Measurements from ENCODE around the gene RSKR. TPM values are rescaled to one million over a fixed set of nuclear protein-coding genes. Genes with fewer than 3 reads are reported as not detected.
"Not testable (repeated sequence)": the region's sequence is repeated elsewhere in the genome, so short reads cannot be mapped to it uniquely, and the experiment has no call there.

RSKR gene, protein sequence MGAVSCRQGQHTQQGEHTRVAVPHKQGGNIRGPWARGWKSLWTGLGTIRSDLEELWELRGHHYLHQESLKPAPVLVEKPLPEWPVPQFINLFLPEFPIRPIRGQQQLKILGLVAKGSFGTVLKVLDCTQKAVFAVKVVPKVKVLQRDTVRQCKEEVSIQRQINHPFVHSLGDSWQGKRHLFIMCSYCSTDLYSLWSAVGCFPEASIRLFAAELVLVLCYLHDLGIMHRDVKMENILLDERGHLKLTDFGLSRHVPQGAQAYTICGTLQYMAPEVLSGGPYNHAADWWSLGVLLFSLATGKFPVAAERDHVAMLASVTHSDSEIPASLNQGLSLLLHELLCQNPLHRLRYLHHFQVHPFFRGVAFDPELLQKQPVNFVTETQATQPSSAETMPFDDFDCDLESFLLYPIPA
- polyA plus RNA-seq (2013): 9.8 TPM

DNA sequence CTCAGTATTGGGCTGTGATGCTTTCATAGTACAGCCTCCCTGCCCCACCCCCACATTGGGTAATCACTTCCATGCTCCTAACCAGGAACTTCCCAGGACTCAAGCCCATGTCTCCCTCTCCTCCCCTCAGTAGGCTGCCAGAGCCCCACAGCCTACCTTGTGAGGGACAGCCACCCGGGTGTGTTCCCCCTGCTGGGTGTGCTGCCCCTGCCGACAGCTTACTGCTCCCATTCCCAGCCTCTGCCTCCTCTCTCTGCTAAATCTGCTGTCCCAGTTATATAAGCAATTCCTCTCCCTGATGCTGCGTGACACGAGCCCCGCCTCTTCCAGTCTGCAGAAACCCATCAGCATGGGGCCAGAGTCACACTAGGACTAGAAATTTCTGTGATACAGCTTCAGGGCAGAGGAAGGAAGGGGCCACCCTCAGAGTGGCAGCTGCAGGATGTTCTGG lies at the start of gene RSKR:
Gene RSKR (minus strand): TSS at position 255 of the 451 bp plus-strand sequence. CDS start 24 bp downstream, at position 231.
- POLR2A ChIA-PET: interaction anchor here (0.5 kb wide), 1 partner anchor 179 kb away, joined by 6 read pairs; no protein-coding TSS in a partner anchor
- WGBS (ENCODE audit: insufficient coverage): 16% methylated on average over 2 of the region's 5 CpGs
- Histone ChIP-seq H3K4me1 (ENCODE audit: control extremely low read depth in 1 of 4, control insufficient read depth in 4 of 4, insufficient read depth in 4 of 4, low read length in 3 of 4) (peaks cover 11 to 30% (median 26%) of the 10 kb centered on the region in 4 experiments), H3K4me3 (ENCODE audit: control insufficient read depth in 1 of 7, extremely low read depth in 1 of 7, insufficient read depth in 4 of 7, low read depth in 2 of 7, low read length in 6 of 7) (peak within 1 kb of the TSS in 3 of 7 experiments; percentile 4 to 31 (median 21)), H3K27me3 (replicated peaks in 2 of 5; ENCODE audit: control insufficient read depth in 4 of 5, insufficient read depth in 5 of 5, low read length in 4 of 5) (no peaks in the 10 kb centered on the region), H3K9me3 (ENCODE audit: control extremely low read depth in 1 of 5, control insufficient read depth in 4 of 5, insufficient read depth in 2 of 5, low read depth in 1 of 5, low read length in 4 of 5) (no peaks in the 10 kb centered on the region), H3K27ac (ENCODE audit: insufficient read depth in 1 of 2, low read depth in 1 of 2, low read length in 2 of 2, poor library complexity in 1 of 2, severe bottlenecking in 2 of 2) (no peak within 1 kb of the TSS), H3K36me3 (ENCODE audit: control insufficient read depth in 4 of 4, insufficient read depth in 4 of 4, low read length in 3 of 4) (peaks cover 29 to 90% (median 55%) of the 10 kb centered on the region in 4 experiments)
- CTCF ChIA-PET: interaction anchor here (0.8 to 4.1 kb wide), 6 partner anchors 10 to 118 kb away, joined by 3 to 32 read pairs (median 7); no protein-coding TSS in a partner anchor
- DNase-seq: peak; percentile 31 to 84 (median 78)

DNA sequence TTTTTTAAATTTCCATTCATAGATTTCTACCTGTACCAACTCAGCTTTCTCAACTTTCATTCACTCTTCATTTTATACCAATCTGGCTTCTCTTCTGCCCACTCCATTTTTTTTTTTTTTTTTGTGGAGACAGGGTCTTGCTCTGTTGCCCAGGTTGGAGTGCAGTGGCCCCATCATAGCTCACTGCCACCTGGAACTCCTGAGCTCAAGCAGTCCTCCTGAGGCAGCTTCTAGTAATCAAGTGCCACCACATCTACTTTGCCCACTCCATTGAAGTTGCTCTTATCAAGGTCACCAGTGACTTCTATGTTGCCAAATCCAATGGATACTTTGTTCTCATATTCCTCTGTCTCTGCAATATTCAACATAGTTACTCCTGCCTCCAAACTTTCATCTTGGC lies 49.7 kb upstream of the RSKR start:
- peaks cover 7 to 23% (median 19%) of the 10 kb centered on the region in 4 experiments for H3K4me1 ChIP-seq (ENCODE audit: control extremely low read depth in 1 of 4, control insufficient read depth in 4 of 4, insufficient read depth in 4 of 4, low read length in 3 of 4)

GRCh38 chr17:28662527-28662829 lies 48.5 kb upstream of the RSKR start:
- Histone ChIP-seq H3K9me3 (ENCODE audit: control extremely low read depth in 1 of 5, control insufficient read depth in 4 of 5, insufficient read depth in 2 of 5, low read depth in 1 of 5, low read length in 4 of 5) (no peaks in the 10 kb centered on the region), H3K27ac (ENCODE audit: insufficient read depth in 1 of 2, low read depth in 1 of 2, low read length in 2 of 2, poor library complexity in 1 of 2, severe bottlenecking in 2 of 2) (peak overlapping the region; percentile 99 to 100), H3K4me3 (ENCODE audit: control insufficient read depth in 1 of 7, extremely low read depth in 1 of 7, insufficient read depth in 4 of 7, low read depth in 2 of 7, low read length in 6 of 7) (peak overlapping the region; percentile 90 to 100 (median 96)), H3K36me3 (ENCODE audit: control insufficient read depth in 4 of 4, insufficient read depth in 4 of 4, low read length in 3 of 4) (peaks cover 2 to 33% (median 8%) of the 10 kb centered on the region in 4 experiments), H3K4me1 (ENCODE audit: control extremely low read depth in 1 of 4, control insufficient read depth in 4 of 4, insufficient read depth in 4 of 4, low read length in 3 of 4) (peaks cover 7 to 23% (median 19%) of the 10 kb centered on the region in 4 experiments), H3K27me3 (replicated peaks in 2 of 5; ENCODE audit: control insufficient read depth in 4 of 5, insufficient read depth in 5 of 5, low read length in 4 of 5) (no peaks in the 10 kb centered on the region)
- DNase-seq: no peak
- 0% methylated on average over 6 of the region's 10 CpGs for WGBS (ENCODE audit: insufficient coverage)
- ChIA-PET POLR2A (interaction anchor here (0.6 to 4.5 kb wide), 6 partner anchors 9 to 206 kb away, joined by 3 to 31 read pairs (median 6); partner anchors contain the start of genes BLTP2, PROCA1 and RPL23A), CTCF (interaction anchor here (0.7 to 4.5 kb wide), 6 partner anchors 13 to 45 kb away, joined by 3 to 41 read pairs (median 12); partner anchors contain the start of gene BLTP2)

More for the DNA sequence above, 49.7 kb upstream of the RSKR start:
- peaks cover 3 to 34% (median 11%) of the 10 kb centered on the region in 4 experiments for H3K36me3 ChIP-seq (ENCODE audit: control insufficient read depth in 4 of 4, insufficient read depth in 4 of 4, low read length in 3 of 4)
- ChIA-PET POLR2A (interaction anchor here (4.5 kb wide), 1 partner anchor 18 kb away, joined by 31 read pairs; the partner anchor contains the start of gene BLTP2), CTCF (interaction anchor here (4.5 kb wide), 1 partner anchor 19 kb away, joined by 41 read pairs; the partner anchor contains the start of gene BLTP2)
- no peaks in the 10 kb centered on the region for H3K9me3 ChIP-seq (ENCODE audit: control extremely low read depth in 1 of 5, control insufficient read depth in 4 of 5, insufficient read depth in 2 of 5, low read depth in 1 of 5, low read length in 4 of 5)
- peak in 1 of 3 donors; percentile 19 for DNase-seq
- H3K27ac ChIP-seq (ENCODE audit: insufficient read depth in 1 of 2, low read depth in 1 of 2, low read length in 2 of 2, poor library complexity in 1 of 2, severe bottlenecking in 2 of 2): peak overlapping the region in 1 of 2 experiments; percentile 100
- no peaks in the 10 kb centered on the region for H3K27me3 ChIP-seq (replicated peaks in 2 of 5; ENCODE audit: control insufficient read depth in 4 of 5, insufficient read depth in 5 of 5, low read length in 4 of 5)
- H3K4me3 ChIP-seq (ENCODE audit: control insufficient read depth in 1 of 7, extremely low read depth in 1 of 7, insufficient read depth in 4 of 7, low read depth in 2 of 7, low read length in 6 of 7): peak overlapping the region in 1 of 7 experiments; percentile 100

DNA sequence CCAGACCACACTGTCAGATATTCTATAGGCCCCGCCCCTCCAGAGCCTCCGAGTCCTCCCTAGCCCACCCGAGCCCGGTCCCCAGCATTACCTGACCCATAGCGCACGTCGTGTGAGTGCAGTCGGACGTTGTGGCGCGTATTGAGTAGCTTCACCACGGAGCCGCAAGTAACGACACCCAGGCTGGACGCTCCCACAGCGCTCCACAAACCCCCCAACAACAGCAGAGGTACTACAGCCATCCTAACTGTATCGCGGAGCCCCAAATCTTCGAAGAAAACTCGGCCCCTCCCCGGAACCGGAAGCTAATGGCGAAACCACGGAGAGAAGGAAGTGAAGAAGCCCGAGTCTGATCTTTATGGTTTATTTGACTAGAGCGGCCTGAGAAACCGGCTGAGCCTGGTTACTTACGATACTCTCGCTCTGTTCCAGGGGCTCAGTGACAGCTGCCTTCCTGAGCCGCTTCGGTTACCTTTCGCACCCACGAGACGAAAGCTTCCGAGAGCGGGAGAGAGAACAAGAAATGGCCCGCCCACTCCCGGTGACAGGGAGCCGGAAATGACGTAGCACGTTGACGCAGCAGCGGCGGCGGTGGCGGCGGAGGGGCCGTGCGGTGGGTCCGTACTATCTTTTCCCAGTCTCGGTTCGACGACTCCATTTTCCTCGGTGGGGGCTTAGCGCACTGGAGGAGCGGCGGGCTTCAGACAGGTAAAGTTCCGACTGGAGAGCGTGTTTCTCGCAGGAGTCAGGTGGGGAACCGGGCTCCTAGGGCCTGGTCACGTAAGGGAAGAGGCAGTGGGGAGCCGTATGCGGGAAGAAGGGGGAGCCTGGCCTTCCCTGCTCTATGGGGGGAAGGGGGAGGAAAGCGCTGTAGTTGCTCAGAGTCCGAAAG lies 47.9 kb upstream of the RSKR start, which contains the start of the genes SDF2 and SUPT6H:
Gene SDF2 (minus strand): TSS at position 272 of the 892 bp plus-strand sequence. CDS start 30 bp downstream, at position 242.
Gene SUPT6H (plus strand): TSS at position 571 of the 892 bp plus-strand sequence. CDS start 11,197 bp downstream, outside the sequence.
- peak within 1 kb of the TSS; percentile 90 to 100 (median 96) for H3K4me3 ChIP-seq (ENCODE audit: control insufficient read depth in 1 of 7, extremely low read depth in 1 of 7, insufficient read depth in 4 of 7, low read depth in 2 of 7, low read length in 6 of 7)
- ChIA-PET CTCF (interaction anchor here (0.7 to 4.5 kb wide), 11 partner anchors 11 to 92 kb away, joined by 3 to 41 read pairs (median 3); partner anchors contain the start of gene BLTP2), POLR2A (interaction anchor here (0.6 to 4.5 kb wide), 9 partner anchors 9 to 478 kb away, joined by 3 to 31 read pairs (median 5); partner anchors contain the start of genes BLTP2, PROCA1 and RPL23A)
- H3K9me3 ChIP-seq (ENCODE audit: control extremely low read depth in 1 of 5, control insufficient read depth in 4 of 5, insufficient read depth in 2 of 5, low read depth in 1 of 5, low read length in 4 of 5): no peaks in the 10 kb centered on the region
- WGBS (ENCODE audit: insufficient coverage): 0% methylated on average over 61 of the region's 66 CpGs
- peaks cover 2 to 38% (median 10%) of the 10 kb centered on the region in 4 experiments for H3K36me3 ChIP-seq (ENCODE audit: control insufficient read depth in 4 of 4, insufficient read depth in 4 of 4, low read length in 3 of 4)
- peak within 1 kb of the TSS; percentile 99 to 100 for H3K27ac ChIP-seq (ENCODE audit: insufficient read depth in 1 of 2, low read depth in 1 of 2, low read length in 2 of 2, poor library complexity in 1 of 2, severe bottlenecking in 2 of 2)
- peak; percentile 94 to 97 (median 97) for DNase-seq
- no peaks in the 10 kb centered on the region for H3K27me3 ChIP-seq (replicated peaks in 2 of 5; ENCODE audit: control insufficient read depth in 4 of 5, insufficient read depth in 5 of 5, low read length in 4 of 5)
- peaks cover 7 to 23% (median 19%) of the 10 kb centered on the region in 4 experiments for H3K4me1 ChIP-seq (ENCODE audit: control extremely low read depth in 1 of 4, control insufficient read depth in 4 of 4, insufficient read depth in 4 of 4, low read length in 3 of 4)

GRCh38 chr17:28659497-28659881 lies 45.5 kb upstream of the RSKR start:
- DNase-seq; H3K27ac ChIP-seq (ENCODE audit: insufficient read depth in 1 of 2, low read depth in 1 of 2, low read length in 2 of 2, poor library complexity in 1 of 2, severe bottlenecking in 2 of 2); H3K27me3 ChIP-seq (replicated peaks in 2 of 5; ENCODE audit: control insufficient read depth in 4 of 5, insufficient read depth in 5 of 5, low read length in 4 of 5); H3K9me3 ChIP-seq (ENCODE audit: control extremely low read depth in 1 of 5, control insufficient read depth in 4 of 5, insufficient read depth in 2 of 5, low read depth in 1 of 5, low read length in 4 of 5); H3K4me3 ChIP-seq (ENCODE audit: control insufficient read depth in 1 of 7, extremely low read depth in 1 of 7, insufficient read depth in 4 of 7, low read depth in 2 of 7, low read length in 6 of 7); POLR2A ChIA-PET: not testable (repeated sequence)
- H3K4me1 ChIP-seq (ENCODE audit: control extremely low read depth in 1 of 4, control insufficient read depth in 4 of 4, insufficient read depth in 4 of 4, low read length in 3 of 4): peaks cover 7 to 23% (median 18%) of the 10 kb centered on the region in 4 experiments
- CTCF ChIA-PET: interaction anchor here (4.5 kb wide), 1 partner anchor 15 kb away, joined by 41 read pairs; the partner anchor contains the start of gene BLTP2
- 95% methylated on average over 19 of the region's 23 CpGs for WGBS (ENCODE audit: insufficient coverage)
- peaks cover 5 to 30% (median 11%) of the 10 kb centered on the region in 4 experiments for H3K36me3 ChIP-seq (ENCODE audit: control insufficient read depth in 4 of 4, insufficient read depth in 4 of 4, low read length in 3 of 4)

DNA sequence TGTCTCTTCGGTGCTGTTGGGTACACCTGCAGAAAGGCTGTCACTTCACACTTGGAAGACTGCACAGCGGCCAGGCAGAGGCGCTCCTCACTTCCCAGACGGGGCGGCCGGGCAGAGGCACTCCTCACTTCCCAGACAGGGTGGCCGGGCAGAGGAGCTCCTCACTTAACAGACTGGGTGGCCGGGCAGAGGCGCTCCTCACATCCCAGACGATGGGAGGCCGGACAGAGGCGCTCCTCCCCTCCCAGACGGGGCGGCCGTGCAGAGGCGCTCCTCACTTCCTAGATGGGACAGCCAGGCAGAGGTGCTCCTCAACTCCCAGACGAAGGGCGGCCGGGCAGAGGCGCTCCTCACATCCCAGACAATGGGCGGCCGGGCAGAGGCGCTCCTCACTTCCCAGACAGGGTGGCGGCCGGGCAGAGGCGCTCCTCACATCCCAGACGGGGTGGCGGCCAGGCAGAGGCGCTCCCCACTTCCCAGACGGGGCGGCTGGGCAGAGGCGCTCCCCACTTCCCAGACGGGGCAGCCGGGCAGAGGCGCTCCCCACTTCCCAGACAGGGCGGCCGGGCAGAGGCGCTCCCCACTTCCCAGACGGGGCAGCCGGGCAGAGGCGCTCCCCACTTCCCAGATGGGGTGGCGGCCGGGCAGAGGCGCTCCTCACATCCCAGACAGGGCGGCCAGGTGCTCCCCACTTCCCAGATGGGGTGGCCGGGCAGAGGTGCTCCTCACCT lies 44.9 kb upstream of the RSKR start:
- CTCF ChIA-PET: interaction anchor here (3.5 kb wide), 1 partner anchor 14 kb away, joined by 15 read pairs; the partner anchor contains the start of gene BLTP2
- POLR2A ChIA-PET: not testable (repeated sequence)

More for the DNA sequence above, 44.9 kb upstream of the RSKR start:
- H3K9me3 ChIP-seq (ENCODE audit: control extremely low read depth in 1 of 5, control insufficient read depth in 4 of 5, insufficient read depth in 2 of 5, low read depth in 1 of 5, low read length in 4 of 5); H3K27me3 ChIP-seq (replicated peaks in 2 of 5; ENCODE audit: control insufficient read depth in 4 of 5, insufficient read depth in 5 of 5, low read length in 4 of 5); DNase-seq; H3K27ac ChIP-seq (ENCODE audit: insufficient read depth in 1 of 2, low read depth in 1 of 2, low read length in 2 of 2, poor library complexity in 1 of 2, severe bottlenecking in 2 of 2); H3K4me3 ChIP-seq (ENCODE audit: control insufficient read depth in 1 of 7, extremely low read depth in 1 of 7, insufficient read depth in 4 of 7, low read depth in 2 of 7, low read length in 6 of 7): not testable (repeated sequence)
- 98% methylated on average over 40 of the region's 46 CpGs for WGBS (ENCODE audit: insufficient coverage)
- peaks cover 6 to 34% (median 11%) of the 10 kb centered on the region in 4 experiments for H3K36me3 ChIP-seq (ENCODE audit: control insufficient read depth in 4 of 4, insufficient read depth in 4 of 4, low read length in 3 of 4)
- peaks cover 7 to 23% (median 18%) of the 10 kb centered on the region in 4 experiments for H3K4me1 ChIP-seq (ENCODE audit: control extremely low read depth in 1 of 4, control insufficient read depth in 4 of 4, insufficient read depth in 4 of 4, low read length in 3 of 4)
